GM12878 (cell line): ENCODE results near the gene SORCS2. TPM values are rescaled to one million over a fixed set of nuclear protein-coding genes. Genes with fewer than 3 reads are reported as not detected.

Source experiments
- ATAC-seq: fragments of 200-7000 bp; cut with Tn5 transposase; 3 replicates; pipeline ENCODE4 v1.9.1; 2020; ENCODE audit warnings: mild to moderate bottlenecking, moderate library complexity
- BruUV-seq: library from RNA; stranded (reverse); fragments of 400-500 nt; replicated peaks from 2 replicates; lab custom pipeline; 2021; lab: Mats Ljungman, UMichigan
- CTCF ChIA-PET: fragments of 300-600 bp; sonication (Branson Sonifier 250); formaldehyde crosslinking; extraction: SDS; loops from one replicate; lab custom pipeline; 2021; ENCODE audit warnings: inconsistent platforms; lab: Yijun Ruan, JAX
- POLR2A ChIA-PET: fragments of 350-600 bp; formaldehyde crosslinking; extraction: SDS; loops from one replicate; lab custom pipeline; 2021; ENCODE audit warnings: inconsistent platforms; lab: Charles Lee
- RAD21 ChIA-PET: fragments of 300-600 bp; sonication (Branson Sonifier 250); formaldehyde crosslinking; loops from one replicate; lab custom pipeline; 2023; ENCODE audit warnings: antibody characterized with exemption; ENCODE audit not compliant: unreplicated experiment; lab: Charles Lee
- SMC1A ChIA-PET: fragments of 300-600 bp; sonication (Branson Sonifier 250); formaldehyde crosslinking; loops from one replicate; lab custom pipeline; 2023; ENCODE audit not compliant: unreplicated experiment, uncharacterized antibody; lab: Charles Lee
- DNase-seq: peaks from one replicate; pipeline ENCODE4 v3.0.0-alpha.2; 2011; ENCODE audit warnings: low read depth, low spot score
- FAIRE-seq: peaks from 3 replicates; lab custom pipeline; 2011; peaks lifted over from hg19 to GRCh38; lab: Jason Lieb, UNC
- H2AFZ ChIP-seq: 2 replicates; pipeline ENCODE4 v1.6.0; 2011; ENCODE audit warnings: low read depth, low read length, control low read depth; ENCODE audit not compliant: control insufficient read depth
- H3K27ac ChIP-seq: 2 replicates; pipeline ENCODE4 v1.5.1; 2011; ENCODE audit warnings: control low read depth; ENCODE audit not compliant: control insufficient read depth, insufficient read depth
- H3K27me3 ChIP-seq, 2 experiments: replicated peaks in 1 of 2; 2 replicates each; pipeline versions ENCODE4 v1.6.0 to v1.6.1; 2011; ENCODE audit warnings: low read length in 1 of 2; ENCODE audit not compliant: control insufficient read depth in 2 of 2, insufficient read depth in 2 of 2
- H3K36me3 ChIP-seq, 2 experiments: 2 replicates each; pipeline ENCODE4 v1.5.1; 2011; ENCODE audit warnings: low read length in 1 of 2; ENCODE audit not compliant: control insufficient read depth in 2 of 2, insufficient read depth in 2 of 2
- H3K4me1 ChIP-seq: 2 replicates; pipeline ENCODE4 v1.6.1; 2011; ENCODE audit warnings: mild to moderate bottlenecking, low read length, moderate library complexity, mixed read lengths; ENCODE audit not compliant: control insufficient read depth, insufficient read depth
- H3K4me2 ChIP-seq: 2 replicates; pipeline ENCODE4 v1.6.0; 2011; ENCODE audit warnings: control low read depth; ENCODE audit not compliant: control insufficient read depth, insufficient read depth
- H3K4me3 ChIP-seq: fragments of 200-600 bp; sonication (generic); 2 replicates; pipeline ENCODE4 v1.5.1; 2016
- H3K79me2 ChIP-seq: 2 replicates; pipeline ENCODE4 v1.6.0; 2011; ENCODE audit warnings: low read length; ENCODE audit not compliant: control insufficient read depth, insufficient read depth
- H3K9ac ChIP-seq: 2 replicates; pipeline ENCODE4 v1.8.0; 2011; ENCODE audit warnings: low read length, control low read depth, mixed read lengths; ENCODE audit not compliant: control insufficient read depth, insufficient read depth
- H3K9me3 ChIP-seq: replicated peaks from 3 replicates; pipeline ENCODE4 v1.5.1; 2011; ENCODE audit warnings: mild to moderate bottlenecking, low read length; ENCODE audit not compliant: control insufficient read depth, insufficient read depth
- H4K20me1 ChIP-seq: 2 replicates; pipeline ENCODE4 v1.6.0; 2011; ENCODE audit not compliant: control insufficient read depth, insufficient read depth
- EGR1 ChIP-seq, 2 experiments: IDR thresholded peaks; 1 replicate in 1 of 2; 2 replicates in 1 of 2; pipeline ENCODE4 v1.6.1; 2011 to 2012; ENCODE audit warnings: low read depth in 2 of 2, low read length in 2 of 2, borderline replicate concordance in 1 of 2, mild to moderate bottlenecking in 1 of 2, moderate library complexity in 1 of 2
- ETV6 ChIP-seq, 2 experiments: fragments of 450-650 bp in 1 of 2; IDR thresholded peaks in 1 of 2; conservative IDR thresholded peaks in 1 of 2; 2 replicates each; pipeline ENCODE4 v1.6.1; 2014; ENCODE audit warnings: antibody characterized with exemption in 1 of 2, borderline replicate concordance in 1 of 2, low read depth in 1 of 2, mild to moderate bottlenecking in 1 of 2, moderate library complexity in 1 of 2
- HDGF ChIP-seq: fragments of 450-650 bp; IDR thresholded peaks from 2 replicates; pipeline ENCODE4 v1.6.1; 2016; ENCODE audit warnings: antibody characterized with exemption
- MEF2A ChIP-seq: IDR thresholded peaks from 2 replicates; pipeline ENCODE4 v1.6.1; 2011; ENCODE audit warnings: low read depth, mild to moderate bottlenecking, low read length, moderate library complexity; ENCODE audit not compliant: insufficient read depth
- MTA2 ChIP-seq: fragments of 450-650 bp; IDR thresholded peaks from 2 replicates; pipeline ENCODE4 v1.6.1; 2016; ENCODE audit warnings: low read depth, mild to moderate bottlenecking, moderate library complexity
- MTA3 ChIP-seq: IDR thresholded peaks from 2 replicates; pipeline ENCODE4 v1.6.1; 2012; ENCODE audit warnings: low read length, inconsistent platforms, borderline replicate concordance
- PAX5 ChIP-seq: IDR thresholded peaks from 2 replicates; pipeline ENCODE4 v1.6.1; 2011; ENCODE audit warnings: low read depth, low read length, borderline replicate concordance
- RB1 ChIP-seq: fragments of 450-650 bp; formaldehyde crosslinking; IDR thresholded peaks from 2 replicates; pipeline ENCODE4 v1.6.1; 2017; ENCODE audit warnings: mild to moderate bottlenecking, borderline replicate concordance
- RBBP5 ChIP-seq: fragments of 200-600 bp; sonication (generic); conservative IDR thresholded peaks from 2 replicates; pipeline ENCODE4 v1.6.1; 2016
- SMAD5 ChIP-seq: IDR thresholded peaks from 2 replicates; pipeline ENCODE4 v1.6.1; 2016; ENCODE audit warnings: antibody characterized with exemption, low read depth
- SMC3 ChIP-seq: IDR thresholded peaks from 2 replicates; pipeline ENCODE4 v1.6.1; 2011; ENCODE audit warnings: low read length, improper control_type of control experiment, borderline replicate concordance
- SPI1 ChIP-seq: IDR thresholded peaks from 2 replicates; pipeline ENCODE4 v1.6.1; 2011; ENCODE audit warnings: low read depth, mild to moderate bottlenecking, low read length, moderate library complexity, borderline replicate concordance; ENCODE audit not compliant: insufficient read depth
- SUZ12 ChIP-seq: fragments of 200-600 bp; sonication (generic); IDR thresholded peaks from one replicate; pipeline ENCODE4 v1.6.1; 2018; ENCODE audit warnings: antibody characterized with exemption, mild to moderate bottlenecking; ENCODE audit not compliant: unreplicated experiment
- ZNF217 ChIP-seq: fragments of 450-650 bp; IDR thresholded peaks from 2 replicates; pipeline ENCODE4 v1.6.1; 2017; ENCODE audit warnings: antibody characterized with exemption, mild to moderate bottlenecking
- ZZZ3 ChIP-seq: IDR thresholded peaks from 2 replicates; pipeline ENCODE4 v1.6.1; 2011; ENCODE audit warnings: low read depth; ENCODE audit not compliant: control insufficient read depth, insufficient read length
- WGBS: methylation state at CpG from one replicate; pipeline ENCODE4 v1.1.6; 2016; ENCODE audit warnings: low lambda C conversion rate; ENCODE audit not compliant: insufficient replicate concordance, insufficient coverage; ENCODE audit errors: missing lambda C conversion rate; 5-methylcytosine and 5-hydroxymethylcytosine counted together
- in situ Hi-C: fragments of 300-500 bp; cut with MboI; formaldehyde crosslinking; loops from 9 replicates; pipeline ENCODE4 v1.14.3; 2018; ENCODE audit warnings: mixed read lengths
- intact Hi-C: fragments of 100-400 bp; cut with micrococcal nuclease; formaldehyde crosslinking; loops from one replicate; pipeline ENCODE4 v1.14.2; 2022; ENCODE audit not compliant: unreplicated experiment
- polyA plus RNA-seq, 11 experiments: library from polyadenylated mRNA; depleted of rRNA in 4 of 11; unstranded in 6 of 11; stranded (reverse) in 5 of 11; fragments of >200 nt; fragmentation: Nextera tagmentation in 4 of 11; fragmentation: Illumina TruSeq in 1 of 11; extraction: Ambion mirVana in 4 of 11; extraction: Trizol in 1 of 11; gene quantifications; 1 replicate in 1 of 11; 2 replicates in 10 of 11; pipeline versions ENCODE4 v1.2.1 to v1.2.3, GENCODE V29; 2011 to 2016; ENCODE audit warnings: inconsistent platforms in 2 of 11, missing spikeins in 2 of 11, low read depth in 1 of 11
- total RNA-seq, 4 experiments: library from RNA; depleted of rRNA in 3 of 4; stranded (reverse); fragments of >200 nt in 3 of 4; fragmentation: Illumina TruSeq in 1 of 4; extraction: Trizol in 1 of 4; gene quantifications; 2 replicates each; pipeline versions ENCODE4 v1.2.1 to v1.2.3, GENCODE V29; 2013 to 2021
- TF ChIP-seq, protein P1 (sequence below): fragments of 450-650 bp; IDR thresholded peaks from 2 replicates; pipeline ENCODE4 v1.6.1; 2016; ENCODE audit warnings: mild to moderate bottlenecking

SORCS2 gene
- total and polyA plus RNA-seq, 10 of the 15 experiments (the other 5 are each of a cell fraction or from before 2014, with no cell fraction given): 0.01 to 0.15 (median 0.05) TPM; not detected in 5

DNA sequence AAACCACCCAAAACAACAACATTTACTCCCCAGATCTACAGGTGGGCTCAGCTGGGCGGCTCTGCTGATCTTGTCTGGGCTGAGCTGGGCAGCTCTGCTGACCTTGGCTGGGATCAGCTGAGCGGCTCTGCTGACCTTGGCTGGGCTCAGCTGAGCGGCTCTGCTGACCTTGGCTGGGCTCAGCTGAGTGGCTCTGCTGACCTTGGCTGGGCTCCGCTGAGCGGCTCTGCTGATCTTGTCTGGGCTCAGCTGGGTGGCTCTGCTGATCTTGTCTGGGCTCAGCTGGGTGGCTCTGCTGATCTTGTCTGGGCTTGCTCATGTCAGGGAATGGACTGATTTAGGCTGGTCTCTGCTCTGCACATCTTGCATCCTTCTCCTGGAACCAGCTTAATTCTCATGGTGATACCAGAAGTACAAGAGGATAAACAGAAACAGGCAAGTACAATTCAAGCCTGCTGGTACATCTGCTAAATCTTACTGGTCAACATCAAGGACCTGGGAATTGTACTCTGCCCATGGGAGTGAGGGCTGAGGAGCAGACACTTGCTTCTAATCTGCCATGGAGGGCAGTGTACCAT is 490.9 kb downstream of the SORCS2 start:
- ATAC-seq (no peak), FAIRE-seq (no peak), DNase-seq (no peak)
- no peaks in the 10 kb centered on the region; the same call in 2 of the 3 replicates for H3K9me3 ChIP-seq
- no peaks in the 10 kb centered on the region for H4K20me1 ChIP-seq
- ChIA-PET CTCF (no interaction called here), POLR2A (no interaction called here), SMC1A (no interaction called here), RAD21 (no interaction called here)
- no peak overlapping the region for H3K27ac ChIP-seq
- in situ Hi-C loops: no loop called here
- H3K4me2 ChIP-seq: no peak overlapping the region
- intact Hi-C loops: no loop called here
- H2AFZ ChIP-seq: no peak overlapping the region
- H3K27me3 ChIP-seq: no peaks in the 10 kb centered on the region; a peak in 1 of 4 replicates
- TF ChIP-seq MEF2A (no peak), SMAD5 (no peak), RB1 (no peak), ZZZ3 (no peak), SMC3 (no peak), RBBP5 (no peak), ZNF217 (no peak), MTA3 (no peak), EGR1 (IDR thresholded peaks at IDR 0.05; ENCODE audit: borderline replicate concordance in 1 of 2, low read depth in 2 of 2, low read length in 2 of 2) (no peak), SUZ12 (no peak), ETV6 (conservative IDR thresholded peaks at IDR 0.05 in 1 of 2, IDR thresholded peaks at IDR 0.05 in 1 of 2; ENCODE audit: borderline replicate concordance in 1 of 2, low read depth in 1 of 2) (no peak), PAX5 (no peak), HDGF (no peak), MTA2 (no peak), SPI1 (no peak)
- TF ChIP-seq, protein P1, sequence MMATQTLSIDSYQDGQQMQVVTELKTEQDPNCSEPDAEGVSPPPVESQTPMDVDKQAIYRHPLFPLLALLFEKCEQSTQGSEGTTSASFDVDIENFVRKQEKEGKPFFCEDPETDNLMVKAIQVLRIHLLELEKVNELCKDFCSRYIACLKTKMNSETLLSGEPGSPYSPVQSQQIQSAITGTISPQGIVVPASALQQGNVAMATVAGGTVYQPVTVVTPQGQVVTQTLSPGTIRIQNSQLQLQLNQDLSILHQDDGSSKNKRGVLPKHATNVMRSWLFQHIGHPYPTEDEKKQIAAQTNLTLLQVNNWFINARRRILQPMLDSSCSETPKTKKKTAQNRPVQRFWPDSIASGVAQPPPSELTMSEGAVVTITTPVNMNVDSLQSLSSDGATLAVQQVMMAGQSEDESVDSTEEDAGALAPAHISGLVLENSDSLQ: no peak
- H3K4me3 ChIP-seq: no peak overlapping the region
- BruUV-seq: no TSS peak
- no peaks in the 10 kb centered on the region for H3K4me1 ChIP-seq
- H3K9ac ChIP-seq: no peak overlapping the region
- no peaks in the 10 kb centered on the region for H3K36me3 ChIP-seq
- no peaks in the 10 kb centered on the region for H3K79me2 ChIP-seq
- WGBS: 6% methylated on average over 5 of the region's 5 CpGs
